Stimulated activated naive CD8-positive, alpha-beta T cell treated with anti-CD3 and anti-CD28 coated beads, Interleukin-15, Interleukin-2, amounts not matched to agents 100 ng/mL and 50 ng/mL, for 24 hours (primary cell): ENCODE measurements around the gene PCDH9.
"Not testable (repeated sequence)": the region's sequence is repeated elsewhere in the genome, so short reads cannot be mapped to it uniquely, and the experiment has no call there.

Experiments
- H3K27ac Mint-ChIP-seq: one replicate; pipeline ENCODE4 v1.8.0; 2021; ENCODE audit warnings: mild to moderate bottlenecking, mixed read lengths
- H3K27me3 Mint-ChIP-seq: one replicate; pipeline ENCODE4 v1.8.0; 2021; ENCODE audit warnings: mixed read lengths
- H3K36me3 Mint-ChIP-seq: one replicate; pipeline ENCODE4 v1.8.0; 2021; ENCODE audit warnings: low read depth, mixed read lengths
- H3K4me1 Mint-ChIP-seq: one replicate; pipeline ENCODE4 v1.8.0; 2021; ENCODE audit warnings: low read depth, mixed read lengths
- H3K4me3 Mint-ChIP-seq: one replicate; pipeline ENCODE4 v1.8.0; 2021; ENCODE audit warnings: mild to moderate bottlenecking, mixed read lengths
- H3K9me3 Mint-ChIP-seq: one replicate; pipeline ENCODE4 v1.8.0; 2021; ENCODE audit warnings: mixed read lengths

PCDH9 gene

GRCh38 chr13:66296875-66297274 is 933.3 kb downstream of the PCDH9 start:
- Mint-ChIP-seq H3K9me3 (peaks cover 10% of the 10 kb centered on the region), H3K4me3 (no peak overlapping the region), H3K4me1 (no peaks in the 10 kb centered on the region), H3K27me3 (no peaks in the 10 kb centered on the region), H3K36me3 (no peaks in the 10 kb centered on the region), H3K27ac (no peak overlapping the region)

- Mint-ChIP-seq H3K9me3 (peaks cover 10% of the 10 kb centered on the region), H3K4me3 (no peak overlapping the region), H3K36me3 (no peaks in the 10 kb centered on the region)
Measured at GRCh38 chr13:66296328-66296727, 933.8 kb downstream of the PCDH9 start.

GRCh38 chr13:66286806-66287205 is 943.3 kb downstream of the PCDH9 start:
- H3K36me3 Mint-ChIP-seq, H3K27me3 Mint-ChIP-seq, H3K4me1 Mint-ChIP-seq, H3K4me3 Mint-ChIP-seq, H3K27ac Mint-ChIP-seq: not testable (repeated sequence)
- H3K9me3 Mint-ChIP-seq: peaks cover 37% of the 10 kb centered on the region

More at GRCh38 chr13:66296328-66296727, 933.8 kb downstream of the PCDH9 start:
- H3K27me3 Mint-ChIP-seq: no peaks in the 10 kb centered on the region
- H3K27ac Mint-ChIP-seq: no peak overlapping the region
- no peaks in the 10 kb centered on the region for H3K4me1 Mint-ChIP-seq

GRCh38 chr13:66275416-66275815 is 954.7 kb downstream of the PCDH9 start:
- Mint-ChIP-seq H3K4me1 (no peaks in the 10 kb centered on the region), H3K4me3 (no peak overlapping the region), H3K27ac (no peak overlapping the region), H3K36me3 (no peaks in the 10 kb centered on the region), H3K27me3 (no peaks in the 10 kb centered on the region), H3K9me3 (peaks cover 13% of the 10 kb centered on the region)

GRCh38 chr13:66273011-66273410 is 957.1 kb downstream of the PCDH9 start:
- H3K27me3 Mint-ChIP-seq: no peaks in the 10 kb centered on the region
- H3K36me3 Mint-ChIP-seq: no peaks in the 10 kb centered on the region
- H3K27ac Mint-ChIP-seq: no peak overlapping the region
- peaks cover 8% of the 10 kb centered on the region for H3K9me3 Mint-ChIP-seq
- no peaks in the 10 kb centered on the region for H3K4me1 Mint-ChIP-seq
- no peak overlapping the region for H3K4me3 Mint-ChIP-seq

- Mint-ChIP-seq H3K27me3 (no peaks in the 10 kb centered on the region), H3K4me3 (no peak overlapping the region), H3K36me3 (no peaks in the 10 kb centered on the region), H3K9me3 (no peaks in the 10 kb centered on the region), H3K4me1 (no peaks in the 10 kb centered on the region), H3K27ac (no peak overlapping the region)
Measured at GRCh38 chr13:66266761-66267160, 963.4 kb downstream of the PCDH9 start.

- Mint-ChIP-seq H3K4me1 (no peaks in the 10 kb centered on the region), H3K27me3 (no peaks in the 10 kb centered on the region), H3K9me3 (no peaks in the 10 kb centered on the region), H3K36me3 (no peaks in the 10 kb centered on the region), H3K27ac (no peak overlapping the region), H3K4me3 (no peak overlapping the region)
Measured at GRCh38 chr13:66266348-66266747, 963.8 kb downstream of the PCDH9 start.

- H3K4me1 Mint-ChIP-seq: no peaks in the 10 kb centered on the region
Measured at GRCh38 chr13:66265371-66265770, 964.8 kb downstream of the PCDH9 start.

GRCh38 chr13:66264971-66265370 is 965.2 kb downstream of the PCDH9 start:
- Mint-ChIP-seq H3K36me3 (no peaks in the 10 kb centered on the region), H3K4me3 (no peak overlapping the region), H3K27me3 (no peaks in the 10 kb centered on the region), H3K27ac (no peak overlapping the region), H3K4me1 (no peaks in the 10 kb centered on the region), H3K9me3 (no peaks in the 10 kb centered on the region)

More at GRCh38 chr13:66265371-66265770, 964.8 kb downstream of the PCDH9 start:
- no peaks in the 10 kb centered on the region for H3K27me3 Mint-ChIP-seq
- no peak overlapping the region for H3K27ac Mint-ChIP-seq
- no peak overlapping the region for H3K4me3 Mint-ChIP-seq
- H3K9me3 Mint-ChIP-seq: no peaks in the 10 kb centered on the region
- H3K36me3 Mint-ChIP-seq: no peaks in the 10 kb centered on the region

GRCh38 chr13:66262330-66262729 is 967.8 kb downstream of the PCDH9 start:
- no peaks in the 10 kb centered on the region for H3K4me1 Mint-ChIP-seq
- no peaks in the 10 kb centered on the region for H3K27me3 Mint-ChIP-seq
- no peak overlapping the region for H3K4me3 Mint-ChIP-seq
- no peak overlapping the region for H3K27ac Mint-ChIP-seq
- H3K9me3 Mint-ChIP-seq: no peaks in the 10 kb centered on the region
- no peaks in the 10 kb centered on the region for H3K36me3 Mint-ChIP-seq

- not testable (repeated sequence) for H3K9me3 Mint-ChIP-seq, H3K4me3 Mint-ChIP-seq, H3K27ac Mint-ChIP-seq, H3K4me1 Mint-ChIP-seq, H3K27me3 Mint-ChIP-seq, H3K36me3 Mint-ChIP-seq
Measured at GRCh38 chr13:66259426-66259825, 970.7 kb downstream of the PCDH9 start.
